HG02763 (cell line): Measurements from ENCODE around the gene PARD6G.

ENCODE experiments used
- ATAC-seq: cut with Tn5 transposase; IDR thresholded peaks from one replicate; pipeline ENCODE4 v1.9.1; 2021; ENCODE audit warnings: mild to moderate bottlenecking, moderate library complexity; ENCODE audit not compliant: unreplicated experiment

PARD6G gene

DNA sequence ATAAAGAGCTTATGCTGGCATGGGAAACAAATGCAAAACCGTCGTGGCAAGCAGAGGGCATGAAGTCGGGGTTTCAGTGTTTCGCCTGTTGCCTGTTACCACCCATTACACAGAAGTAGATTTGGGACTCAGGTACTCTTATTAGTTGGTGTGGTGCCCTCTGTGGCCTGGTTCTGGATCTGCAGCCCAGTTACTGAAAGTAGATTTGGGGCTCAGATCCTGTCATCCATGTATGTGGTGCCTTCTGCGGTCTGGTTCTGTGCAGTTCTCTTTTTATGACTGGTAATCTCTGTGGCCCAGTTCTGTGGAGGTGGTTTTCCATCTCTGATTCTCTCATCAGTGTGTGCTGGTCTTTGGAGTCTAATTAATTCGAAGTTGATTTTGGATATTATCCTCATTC is 93.0 kb downstream of the PARD6G start:
- peak; percentile 59 for ATAC-seq

GRCh38 chr18:80149667-80150066 is 97.6 kb downstream of the PARD6G start:
- no peak for ATAC-seq

GRCh38 chr18:80148326-80149199 is 98.8 kb downstream of the PARD6G start:
- ATAC-seq: no peak

GRCh38 chr18:80147418-80148325 is 99.6 kb downstream of the PARD6G start:
- peak; percentile 79 for ATAC-seq

DNA sequence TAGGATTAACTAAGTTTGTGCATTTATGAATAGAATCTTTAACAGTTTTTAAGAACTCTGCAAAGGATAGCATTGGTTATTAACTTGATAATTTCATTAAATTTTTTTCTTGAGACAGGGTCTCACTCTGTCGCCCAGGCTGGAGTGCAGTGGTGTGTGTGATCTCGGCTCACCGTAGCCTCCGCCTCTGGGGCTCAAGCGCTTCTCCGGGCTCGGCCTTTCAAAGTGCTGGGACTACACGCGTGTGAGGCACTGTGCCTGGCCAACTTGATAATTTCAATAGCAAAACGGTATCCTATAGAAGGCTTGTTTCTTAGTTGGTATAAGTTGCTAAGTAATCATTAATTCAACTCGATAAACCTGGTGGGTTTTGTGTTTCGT is 100.3 kb downstream of the PARD6G start:
- ATAC-seq: peak; percentile 21

DNA sequence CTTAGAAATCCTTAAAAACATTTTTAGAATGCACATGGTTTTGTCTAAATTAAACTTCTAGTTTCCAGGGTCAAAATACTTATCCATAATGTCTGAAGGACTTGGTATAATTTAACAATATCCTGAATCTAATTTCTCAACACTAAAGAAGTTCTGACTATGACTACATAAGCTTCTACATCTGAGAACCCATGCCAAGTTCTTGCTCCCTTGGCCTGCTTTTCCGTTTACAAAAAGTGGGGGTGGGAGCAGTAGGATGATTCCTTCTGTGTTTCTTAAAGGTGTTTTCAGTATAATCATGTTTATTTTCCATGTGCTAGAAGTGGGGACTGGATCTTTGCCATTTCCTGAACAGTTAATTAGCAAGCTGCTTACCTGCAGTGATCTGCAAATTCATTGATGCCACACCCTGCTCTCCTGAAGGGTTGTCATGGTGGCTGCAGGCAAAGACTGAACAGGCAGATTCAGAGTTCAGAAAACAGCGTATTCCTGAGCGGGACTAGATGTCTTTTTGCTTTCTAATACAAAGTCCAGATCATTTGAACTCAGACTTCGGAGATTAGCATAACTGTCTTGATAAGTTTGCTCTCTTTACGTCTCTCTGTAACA is 102.0 kb downstream of the PARD6G start:
- ATAC-seq: no peak

- ATAC-seq: no peak
These were observed 103.4 kb downstream of the PARD6G start for GRCh38 chr18:80143881-80144280.

GRCh38 chr18:80140455-80140985 is 106.8 kb downstream of the PARD6G start:
- ATAC-seq: no peak

DNA sequence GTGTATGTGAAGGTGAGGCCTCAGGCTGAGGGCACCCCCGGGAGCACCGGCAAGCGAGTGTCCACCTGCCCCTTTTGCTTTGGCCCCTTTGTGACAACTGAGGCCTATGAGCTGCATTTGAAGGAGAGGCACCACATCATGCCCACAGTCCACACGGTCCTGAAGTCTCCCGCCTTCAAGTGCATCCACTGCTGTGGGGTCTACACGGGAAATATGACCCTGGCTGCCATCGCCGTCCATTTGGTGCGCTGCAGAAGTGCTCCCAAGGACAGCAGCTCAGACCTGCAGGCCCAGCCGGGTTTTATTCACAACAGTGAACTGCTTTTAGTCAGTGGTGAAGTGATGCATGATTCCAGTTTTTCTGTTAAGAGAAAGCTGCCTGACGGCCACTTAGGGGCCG is 109.3 kb downstream of the PARD6G start:
- ATAC-seq: no peak

DNA sequence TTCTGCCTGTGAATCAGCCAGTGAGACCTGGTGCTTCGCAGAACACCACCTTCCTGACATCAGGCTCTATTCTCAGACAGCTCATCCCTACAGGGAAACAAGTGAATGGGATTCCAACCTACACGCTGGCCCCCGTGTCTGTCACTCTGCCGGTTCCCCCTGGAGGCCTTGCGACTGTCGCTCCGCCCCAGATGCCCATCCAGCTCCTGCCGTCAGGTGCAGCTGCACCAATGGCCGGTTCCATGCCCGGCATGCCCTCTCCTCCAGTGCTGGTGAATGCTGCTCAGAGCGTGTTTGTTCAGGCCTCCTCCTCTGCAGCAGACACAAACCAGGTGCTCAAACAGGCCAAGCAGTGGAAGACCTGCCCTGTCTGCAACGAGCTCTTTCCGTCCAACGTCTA is 110.2 kb downstream of the PARD6G start:
- ATAC-seq: no peak

GRCh38 chr18:80136679-80137078 is 110.6 kb downstream of the PARD6G start:
- ATAC-seq: no peak

GRCh38 chr18:80135136-80135535 is 112.2 kb downstream of the PARD6G start:
- ATAC-seq: no peak

DNA sequence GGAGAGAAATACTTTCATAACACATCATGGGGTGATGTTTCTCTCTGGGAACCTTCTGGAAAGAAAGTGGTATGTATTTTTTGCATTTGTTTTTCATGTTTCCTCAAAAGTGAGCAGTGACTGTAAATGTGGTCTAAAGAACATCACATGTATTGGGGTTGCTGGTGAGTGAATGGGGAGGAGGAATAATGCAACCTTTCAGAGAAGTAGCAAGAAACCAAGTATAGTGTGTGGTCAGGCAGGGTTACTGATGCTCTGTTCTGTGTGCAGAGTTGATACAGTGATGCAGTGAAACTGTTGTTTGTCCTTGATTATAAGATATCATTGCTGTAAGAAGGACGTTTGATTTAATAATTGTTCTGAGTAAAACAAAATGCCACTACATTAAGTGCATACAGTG is 114.2 kb downstream of the PARD6G start:
- ATAC-seq: no peak

GRCh38 chr18:80132180-80132812 is 115.0 kb downstream of the PARD6G start:
- no peak for ATAC-seq

GRCh38 chr18:80130555-80130954 is 116.8 kb downstream of the PARD6G start:
- ATAC-seq: no peak

GRCh38 chr18:80129672-80130367 is 117.5 kb downstream of the PARD6G start:
- ATAC-seq: no peak

- ATAC-seq: no peak
These were observed 119.7 kb downstream of the PARD6G start for GRCh38 chr18:80127635-80128034.

DNA sequence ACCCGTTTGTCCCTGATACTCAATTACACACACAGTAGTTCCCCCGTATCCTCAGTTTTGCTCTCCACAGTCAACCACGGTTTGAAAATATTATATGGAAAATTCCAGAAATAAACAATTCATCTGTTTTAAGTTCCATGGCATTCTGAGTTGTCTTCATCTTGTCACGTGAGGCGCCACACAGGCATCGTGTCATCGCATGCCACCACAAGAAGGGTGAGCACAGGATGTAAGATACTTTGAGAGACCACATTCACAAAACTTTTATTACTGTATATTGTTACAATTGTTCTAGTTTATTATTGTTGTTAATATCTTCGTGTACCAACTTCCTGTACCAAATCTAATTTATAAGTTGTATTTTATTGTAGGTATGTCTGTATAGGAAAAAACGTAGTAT is 120.5 kb downstream of the PARD6G start:
- ATAC-seq: no peak

DNA sequence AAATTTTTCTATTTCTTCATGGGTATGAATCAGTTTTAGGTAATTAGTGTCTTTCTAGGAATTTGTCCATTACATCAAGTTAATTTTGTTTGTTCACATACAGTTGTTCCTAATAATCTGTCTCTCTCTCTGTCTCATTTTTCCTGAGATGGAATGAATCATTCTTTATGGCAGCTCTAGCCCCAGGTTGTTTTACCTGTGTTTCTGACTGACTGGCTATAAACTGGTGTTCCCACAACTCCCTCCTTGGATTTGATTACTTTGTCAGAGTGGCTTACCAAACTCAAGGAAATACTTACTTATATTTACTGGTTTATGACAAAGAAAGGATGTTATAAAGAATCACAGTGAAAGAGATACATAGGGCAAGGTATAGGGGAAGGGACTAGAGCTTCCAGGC is 123.2 kb downstream of the PARD6G start:
- no peak for ATAC-seq

GRCh38 chr18:80120932-80121331 is 126.4 kb downstream of the PARD6G start:
- no peak for ATAC-seq
